ENCODE measurements around the gene SAP30BP.

Gene SAP30BP

GRCh38 chr17:75650874-75651273 lies 16.3 kb upstream of the SAP30BP start:
- no peak for DNase-seq

- DNase-seq = no peak
Observed at GRCh38 chr17:75652341-75652740, 14.8 kb upstream of the SAP30BP start.

GRCh38 chr17:75652934-75653549 lies 14.1 kb upstream of the SAP30BP start:
- DNase-seq = peak; percentile 46

- no peak for DNase-seq
Observed at GRCh38 chr17:75654176-75654575, 13.0 kb upstream of the SAP30BP start.

DNA sequence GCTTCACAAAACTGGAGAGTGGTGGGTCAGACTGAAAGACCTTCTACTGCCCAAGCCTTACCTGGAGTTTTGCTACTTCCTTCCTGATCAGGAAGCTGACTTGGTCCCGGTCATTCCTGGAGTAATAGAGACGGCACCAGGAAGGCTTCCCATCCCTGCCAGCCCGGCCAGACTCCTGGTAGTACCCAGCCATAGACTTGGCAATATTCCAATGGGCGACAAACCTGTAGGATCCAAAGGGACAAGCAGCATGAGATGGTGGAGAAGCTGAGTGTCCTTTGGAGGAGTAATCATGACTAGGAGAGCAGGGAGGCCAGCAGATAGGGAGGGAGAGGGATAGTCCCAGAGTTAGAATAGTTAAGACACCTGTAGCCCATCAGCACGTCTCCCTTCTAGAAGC lies 8.9 kb upstream of the SAP30BP start:
- no peak for DNase-seq

- no peak for DNase-seq
Observed at GRCh38 chr17:75661531-75661930, 5.6 kb upstream of the SAP30BP start.

GRCh38 chr17:75662511-75662910 lies 4.6 kb upstream of the SAP30BP start:
- no peak for DNase-seq

- DNase-seq = no peak
Observed at GRCh38 chr17:75664099-75664549, 3.0 kb upstream of the SAP30BP start.

DNA sequence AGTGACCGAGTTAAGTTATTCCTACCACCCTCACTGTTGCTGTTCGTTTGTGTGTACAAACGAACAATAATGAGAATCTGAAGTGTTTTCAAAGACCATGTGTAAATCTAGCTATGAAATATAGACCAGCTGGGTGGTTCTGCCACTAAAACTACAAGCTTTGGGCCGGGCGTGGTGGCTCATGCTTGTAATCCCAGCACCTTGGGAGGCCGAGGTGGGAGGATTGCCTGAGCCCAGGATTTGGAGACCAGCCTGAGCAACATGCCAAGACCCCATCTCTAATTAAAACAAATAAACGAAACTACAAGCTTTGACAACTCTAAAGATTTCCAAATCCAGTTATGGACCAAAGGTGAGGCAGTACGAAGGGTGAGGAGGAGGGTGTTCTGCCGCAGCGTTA lies 1.2 kb upstream of the SAP30BP start:
- DNase-seq = no peak

DNA sequence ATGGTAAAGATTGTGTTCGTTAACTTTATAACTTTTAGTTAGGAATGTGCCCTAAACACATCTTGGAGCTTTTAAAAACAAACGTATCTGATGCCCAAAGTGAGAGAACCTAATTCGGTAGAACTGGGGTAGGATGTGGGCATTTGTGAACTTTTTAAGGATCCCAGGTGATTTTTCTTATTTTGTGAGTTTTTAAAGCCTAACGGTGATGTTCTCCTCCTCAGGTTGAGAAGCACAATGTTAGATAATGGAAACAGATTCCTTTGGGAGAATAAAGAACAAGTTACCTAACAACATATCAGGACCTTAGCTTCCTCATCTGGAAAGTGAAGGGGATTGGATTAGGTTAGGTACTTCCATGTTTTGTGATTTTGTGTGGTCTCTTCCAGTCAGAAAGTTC lies 687 bp downstream of the SAP30BP start:
- DNase-seq = no peak

GRCh38 chr17:75668489-75668888 lies 1.4 kb downstream of the SAP30BP start:
- no peak for DNase-seq

DNA sequence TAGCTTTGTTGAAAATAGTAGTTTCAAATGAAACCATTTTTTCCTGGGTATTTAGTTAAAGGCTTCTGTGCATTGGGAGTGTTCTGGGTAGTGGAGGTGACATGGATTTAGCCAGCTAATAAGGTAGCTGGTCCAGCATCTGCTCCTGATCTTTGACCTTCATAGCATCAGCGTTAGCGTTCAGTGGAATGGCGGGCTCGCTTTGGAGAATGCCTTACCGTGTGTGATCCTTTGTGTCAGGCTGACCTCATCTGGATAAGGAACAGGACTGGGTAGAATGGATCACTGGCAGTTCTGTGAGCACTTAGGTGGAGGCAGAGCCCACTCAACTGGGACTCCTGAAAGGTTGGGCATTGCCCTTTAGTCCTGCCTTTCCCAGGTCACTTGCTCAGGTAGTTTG lies 3.7 kb downstream of the SAP30BP start:
- no peak for DNase-seq

GRCh38 chr17:75672011-75672410 lies 4.9 kb downstream of the SAP30BP start:
- no peak for DNase-seq

DNA sequence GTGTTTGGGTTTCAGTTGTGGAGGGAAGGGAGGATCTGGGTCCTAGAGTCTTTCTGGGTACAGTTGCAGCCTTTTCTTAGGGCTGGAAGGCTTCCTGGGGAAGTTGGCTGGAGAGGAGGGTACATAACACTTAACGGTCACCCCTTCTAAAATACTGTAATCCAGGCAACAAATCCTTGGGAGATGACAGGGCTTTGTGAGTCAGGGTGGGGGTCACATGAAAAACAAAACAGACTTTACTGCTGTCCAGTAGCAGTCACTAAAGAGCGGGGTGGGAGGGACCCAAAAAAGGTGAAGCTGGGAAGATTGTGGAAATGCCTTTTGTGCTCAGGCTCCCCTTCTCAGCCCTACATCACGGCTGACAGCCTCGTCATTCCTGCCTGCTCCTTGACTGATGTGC lies 6.3 kb downstream of the SAP30BP start:
- no peak for DNase-seq

DNA sequence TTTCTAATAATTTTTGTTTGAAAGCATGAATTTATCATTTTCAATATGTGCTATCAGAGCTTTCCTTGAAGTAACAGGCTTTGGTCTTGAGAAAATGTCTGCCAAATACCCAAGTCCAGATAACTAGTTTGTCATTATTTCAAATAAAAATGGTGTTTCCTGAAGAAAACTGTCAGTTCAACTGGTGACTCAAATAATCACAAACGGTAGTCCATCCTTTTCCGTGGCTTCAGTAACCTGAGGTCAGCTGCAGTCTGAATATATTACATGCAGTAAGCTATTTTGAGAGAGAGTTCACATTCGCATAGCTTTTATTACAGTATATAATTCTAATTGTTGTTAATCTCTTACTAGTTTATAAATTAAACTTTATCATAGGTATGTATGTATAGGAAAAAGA lies 9.3 kb downstream of the SAP30BP start:
- no peak for DNase-seq

DNA sequence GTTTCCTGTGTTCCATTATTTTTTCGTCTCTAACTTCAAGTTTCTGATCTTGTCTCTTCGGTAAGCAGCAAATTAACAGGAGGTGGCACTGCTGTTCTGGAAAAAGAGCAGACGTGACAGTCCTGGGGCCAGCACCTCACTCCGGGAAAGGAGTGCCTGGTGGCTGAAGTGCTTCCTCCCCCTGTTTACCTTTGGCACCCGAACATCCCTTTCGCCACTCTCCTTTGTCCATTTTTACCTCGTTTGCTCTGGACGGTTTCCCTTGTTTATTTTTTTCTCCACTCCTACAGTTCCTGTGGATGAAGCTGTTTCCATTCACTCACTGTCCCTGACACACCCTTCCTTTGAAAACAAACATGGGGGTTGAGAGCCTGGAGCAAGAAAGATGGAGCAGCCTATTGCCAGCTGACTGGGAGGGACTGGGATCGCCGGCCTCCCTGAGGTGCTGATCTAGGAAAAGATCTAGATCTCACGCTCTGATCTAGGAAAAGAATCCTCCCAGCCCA lies 12.6 kb downstream of the SAP30BP start:
- no peak for DNase-seq

DNA sequence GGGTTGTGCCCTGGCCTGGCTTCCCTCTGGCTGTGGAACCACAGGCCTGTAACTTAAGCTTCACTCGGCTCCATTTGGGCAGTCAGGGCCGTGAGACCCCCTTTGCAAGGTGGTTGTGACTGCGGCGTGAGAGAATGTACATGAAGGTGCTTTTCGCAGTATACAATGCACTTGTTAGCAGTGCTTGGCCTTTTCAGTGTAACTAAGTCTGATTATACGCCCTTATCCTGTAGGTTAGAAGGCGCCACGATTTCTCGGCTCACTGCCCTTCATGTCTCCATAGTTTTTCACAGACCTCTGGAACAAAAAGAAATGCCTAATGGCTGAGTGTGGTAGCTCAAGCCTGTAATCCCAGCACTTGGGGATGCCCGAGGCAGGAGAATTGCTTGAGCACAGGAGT lies 13.3 kb downstream of the SAP30BP start:
- no peak for DNase-seq

DNA sequence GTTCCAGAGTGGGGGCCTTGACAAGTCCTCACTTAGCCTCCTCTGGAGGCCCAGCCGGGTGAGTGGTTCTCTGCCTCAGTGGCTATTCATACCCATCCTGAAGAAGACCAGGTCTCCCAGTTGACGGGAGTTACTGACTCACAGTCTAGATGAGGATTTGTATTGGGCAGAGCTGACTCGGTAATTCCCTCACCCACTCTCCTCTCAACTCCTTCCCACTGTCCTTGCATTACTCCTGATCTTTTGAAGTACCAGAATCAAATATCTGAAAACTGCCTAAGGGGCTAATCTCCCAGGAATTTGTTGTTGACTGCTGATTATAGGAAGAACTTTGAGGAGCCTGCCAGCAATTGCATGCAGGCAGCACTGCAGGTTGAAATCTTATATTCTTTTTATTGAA lies 14.2 kb downstream of the SAP30BP start:
- DNase-seq = no peak

GRCh38 chr17:75683583-75683982 lies 16.4 kb downstream of the SAP30BP start:
- DNase-seq = no peak

- DNase-seq = no peak
Observed at GRCh38 chr17:75684249-75684648, 17.1 kb downstream of the SAP30BP start.

- DNase-seq = peak; percentile 68
Observed at GRCh38 chr17:75684924-75685323, 17.8 kb downstream of the SAP30BP start.

GRCh38 chr17:75685499-75685898 lies 18.4 kb downstream of the SAP30BP start:
- no peak for DNase-seq

DNA sequence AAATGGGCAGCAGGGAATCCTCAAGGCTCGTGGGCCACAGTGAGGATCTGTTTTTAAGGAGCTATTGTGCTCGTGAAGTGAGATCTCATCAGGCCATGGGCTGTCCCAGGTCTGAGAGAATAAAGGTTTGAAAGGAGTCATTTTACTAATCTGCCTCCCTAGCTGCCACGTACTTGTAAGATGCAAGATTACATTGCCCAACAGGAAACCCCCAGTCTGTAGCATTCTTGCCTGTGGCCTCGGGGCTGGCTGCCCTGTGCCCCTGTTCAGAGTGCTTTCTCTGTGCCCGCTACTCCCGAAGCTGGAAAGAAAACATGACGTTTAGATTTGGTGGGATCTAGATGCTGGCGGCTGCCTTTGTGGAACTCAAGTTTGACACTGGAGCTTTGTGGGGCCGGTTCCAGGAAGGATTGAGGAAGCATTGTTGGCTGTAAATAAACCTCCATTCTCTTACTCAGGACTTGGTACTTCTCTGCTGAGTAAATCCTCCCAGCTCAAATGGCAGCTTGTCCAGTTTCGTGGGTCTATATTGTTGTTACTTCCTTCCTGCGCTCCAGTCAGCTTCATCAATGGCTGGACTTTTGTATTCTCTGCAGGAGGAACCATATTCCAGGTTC lies 21.2 kb downstream of the SAP30BP start:
- DNase-seq = no peak

DNA sequence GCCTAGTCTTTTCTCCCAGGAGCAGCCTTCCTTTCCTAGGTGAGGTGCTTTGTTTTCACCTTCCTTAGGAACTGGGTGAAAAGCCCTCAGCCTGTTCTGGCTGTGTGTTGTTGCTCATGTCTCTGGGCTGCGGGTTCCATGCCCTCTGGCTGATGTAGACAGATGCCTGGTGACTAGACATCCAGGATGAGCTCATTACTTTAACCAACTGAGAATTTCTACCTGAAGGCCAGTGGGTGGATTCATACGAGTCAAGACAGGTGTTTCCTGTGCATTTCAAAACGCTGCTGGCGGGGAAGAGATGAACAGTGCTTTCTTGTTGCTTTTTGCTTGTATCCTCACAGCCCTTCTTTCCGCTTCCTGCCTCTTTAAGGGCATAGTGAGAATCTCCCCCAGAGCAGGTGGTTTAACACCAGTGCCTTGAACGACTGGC lies 22.3 kb downstream of the SAP30BP start:
- DNase-seq = no peak

- DNase-seq = no peak
Observed at GRCh38 chr17:75691371-75691791, 24.2 kb downstream of the SAP30BP start.
